Keratinocyte (primary cell): Measurements from ENCODE around the gene DNAH8.

Experiments
- CTCF ChIP-seq, 3 experiments: IDR thresholded peaks in 1 of 3; conservative IDR thresholded peaks in 1 of 3; optimal IDR thresholded peaks in 1 of 3; 2 replicates in 2 of 3; 3 replicates in 1 of 3; pipeline versions ENCODE3 to v1.5.1; 2011; ENCODE audit warnings: low read length in 3 of 3, mild to moderate bottlenecking in 3 of 3, moderate library complexity in 2 of 3, control low read depth in 1 of 3, inconsistent platforms in 1 of 3; ENCODE audit not compliant: insufficient read depth in 2 of 3; ENCODE audit errors: extremely low read depth in 1 of 3
- EZH2 ChIP-seq: IDR thresholded peaks from one replicate; pipeline ENCODE4 v1.6.1; 2012; ENCODE audit warnings: inconsistent platforms, mild to moderate bottlenecking, low read length, moderate library complexity

DNA sequence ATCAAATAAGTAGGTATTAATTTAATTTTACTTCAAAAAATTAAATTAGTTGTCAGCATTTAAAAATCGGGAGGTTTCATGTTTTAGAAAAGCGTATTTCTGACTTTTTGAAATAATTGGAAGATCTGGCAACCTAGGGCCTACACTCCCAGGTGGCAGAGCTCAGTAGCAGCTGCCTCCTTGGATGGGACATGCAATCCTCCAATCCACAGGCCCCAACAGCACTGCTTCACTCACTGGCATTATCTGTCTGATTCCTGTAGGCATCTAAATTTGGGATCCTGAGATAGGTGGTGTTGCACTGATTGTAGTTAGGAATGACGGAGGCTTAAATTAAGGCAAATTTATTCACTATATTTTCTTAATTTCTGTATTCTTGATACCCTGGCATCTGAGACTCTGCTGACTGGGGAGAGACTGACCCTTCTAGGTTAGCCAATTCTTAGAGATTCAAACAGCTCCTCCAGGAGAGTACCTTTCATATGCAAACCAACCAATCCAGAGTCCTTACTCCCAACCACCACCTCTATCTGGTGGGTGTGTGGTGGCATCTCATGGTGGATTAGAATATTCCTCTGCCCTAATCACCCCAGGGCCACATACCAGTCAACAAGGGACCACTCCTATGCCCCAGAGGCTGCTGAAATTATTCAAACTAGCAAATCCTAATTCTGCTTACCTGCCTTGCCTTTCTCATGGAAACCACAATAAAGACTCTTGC lies 186.9 kb downstream of the DNAH8 start:
- TF ChIP-seq CTCF (optimal IDR thresholded peaks at IDR 0.05 in 1 of 3, IDR thresholded peaks at IDR 0.05 in 1 of 3, conservative IDR thresholded peaks at IDR 0.05 in 1 of 3; ENCODE audit: extremely low read depth in 1 of 3, insufficient read depth in 2 of 3, low read length in 3 of 3) (no peak), EZH2 (no peak)
